ENCODE measurements around the gene TLN1. TPM values are rescaled to one million over a fixed set of nuclear protein-coding genes. Genes with fewer than 3 reads are reported as not detected.

The TLN1 gene
- total and polyA plus RNA-seq, 2 experiments from 2014 or later, result 198 to 527 TPM

- H3K4me2 ChIP-seq (ENCODE audit: unreplicated experiment), result no peak overlapping the region
- H3K27me3 ChIP-seq (replicated peaks; ENCODE audit: insufficient read depth), result no peaks in the 10 kb centered on the region
- no peaks in the 10 kb centered on the region for H3K9me3 ChIP-seq (ENCODE audit: low read depth)
- no peak overlapping the region for H2AFZ ChIP-seq
- no peak overlapping the region for H3K27ac ChIP-seq
- no peak overlapping the region for H3K4me3 ChIP-seq
- H4K20me1 ChIP-seq (ENCODE audit: insufficient read depth), result no peaks in the 10 kb centered on the region
- H3K79me2 ChIP-seq (ENCODE audit: insufficient read depth), result peaks cover 97% of the 10 kb centered on the region
- TF ChIP-seq EZH2 (IDR thresholded peaks at IDR 0.05; ENCODE audit: insufficient read depth, poor library complexity, severe bottlenecking), result no peak
- no peak for TF ChIP-seq EZH2phosphoT487 (IDR thresholded peaks at IDR 0.05; ENCODE audit: insufficient read depth, low read depth)
- no peaks in the 10 kb centered on the region for H3K9me2 ChIP-seq (ENCODE audit: insufficient read depth)
- H3K9ac ChIP-seq, result no peak overlapping the region
- 90% methylated on average over 14 of the region's 14 CpGs for whole genome bisulfite sequencing, 2 experiments (ENCODE audit: low coverage in 1 of 2, low lambda C conversion rate in 2 of 2, missing lambda C conversion rate in 2 of 2)
- in situ Hi-C loops (cut with MboI), result loop anchor here (25.0 kb wide), 1 partner anchor 105 kb away; the partner anchor contains the start of genes CD72 and TESK1
- peaks cover 66% of the 10 kb centered on the region for H3F3A ChIP-seq (ENCODE audit: insufficient read depth)
- DNase-seq, result no peak
- no peaks in the 10 kb centered on the region for H3K4me1 ChIP-seq (ENCODE audit: insufficient read depth)
- peaks cover 83% of the 10 kb centered on the region for H3K36me3 ChIP-seq (ENCODE audit: low read depth)
Observed at GRCh38 chr9:35717132-35717870, 14.7 kb downstream of the TLN1 start.

GRCh38 chr9:35716230-35716629, 15.8 kb downstream of the TLN1 start:
- TF ChIP-seq EZH2phosphoT487 (IDR thresholded peaks at IDR 0.05; ENCODE audit: insufficient read depth, low read depth) (no peak), EZH2 (IDR thresholded peaks at IDR 0.05; ENCODE audit: insufficient read depth, poor library complexity, severe bottlenecking) (no peak)
- H3K9me2 ChIP-seq (ENCODE audit: insufficient read depth), result no peaks in the 10 kb centered on the region
- H3K79me2 ChIP-seq (ENCODE audit: insufficient read depth), result peaks cover 91% of the 10 kb centered on the region
- H3K27me3 ChIP-seq (replicated peaks; ENCODE audit: insufficient read depth), result no peaks in the 10 kb centered on the region
- in situ Hi-C loops (cut with MboI), result loop anchor here (25.0 kb wide), 1 partner anchor 104 kb away; the partner anchor contains the start of genes CD72 and TESK1
- no peaks in the 10 kb centered on the region for H3K4me1 ChIP-seq (ENCODE audit: insufficient read depth)
- H3K4me2 ChIP-seq (ENCODE audit: unreplicated experiment), result no peak overlapping the region
- no peak overlapping the region; the same call in 1 of the 2 replicates for H3K9ac ChIP-seq
- peaks cover 63% of the 10 kb centered on the region for H3F3A ChIP-seq (ENCODE audit: insufficient read depth)
- H3K36me3 ChIP-seq (ENCODE audit: low read depth), result peaks cover 82% of the 10 kb centered on the region
- no peak overlapping the region for H2AFZ ChIP-seq
- H3K27ac ChIP-seq, result peak overlapping the region; percentile 8
- no peaks in the 10 kb centered on the region for H3K9me3 ChIP-seq (ENCODE audit: low read depth)
- no peaks in the 10 kb centered on the region for H4K20me1 ChIP-seq (ENCODE audit: insufficient read depth)
- WGBS, 2 experiments (ENCODE audit: low coverage in 1 of 2, low lambda C conversion rate in 2 of 2, missing lambda C conversion rate in 2 of 2), result 87 to 94% methylated on average over 4 of the region's 4 CpGs
- peak; percentile 34 for DNase-seq
- no peak overlapping the region for H3K4me3 ChIP-seq

DNA sequence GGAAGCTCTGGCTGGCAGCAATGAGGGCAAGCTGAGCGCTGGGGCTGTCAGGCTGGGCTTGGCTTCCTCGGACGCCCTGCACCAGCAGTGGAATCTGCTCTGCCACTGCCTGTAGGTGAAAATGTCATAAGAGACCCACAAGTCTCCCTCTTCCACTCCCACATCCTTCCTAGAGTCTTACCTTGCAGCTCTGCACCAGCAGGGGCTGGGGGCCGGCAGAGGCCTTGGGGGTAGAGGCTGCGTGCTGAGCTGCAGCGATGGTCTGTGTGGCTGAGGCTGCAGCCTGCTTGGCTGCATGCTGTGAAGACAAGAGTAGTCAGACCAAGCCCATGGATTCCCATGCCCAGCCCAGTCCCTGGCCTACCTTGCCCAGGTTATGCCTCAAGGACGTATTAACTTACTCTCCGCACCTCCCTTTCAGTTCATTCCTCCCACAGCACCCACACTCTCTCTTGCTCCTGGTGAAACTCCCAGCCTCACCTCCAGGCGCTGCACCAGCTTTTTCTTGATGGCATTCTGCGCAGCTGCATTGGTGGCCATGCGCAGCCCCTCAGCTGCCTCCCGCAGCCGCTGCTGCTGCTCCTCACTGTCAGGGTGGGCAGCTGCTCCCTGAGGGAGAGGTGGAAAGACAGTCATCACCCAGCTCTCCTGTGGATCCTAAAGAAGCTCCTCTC, 17.3 kb downstream of the TLN1 start:
- H3K9me3 ChIP-seq (ENCODE audit: low read depth), result no peaks in the 10 kb centered on the region
- no peak overlapping the region for H3K27ac ChIP-seq
- no peaks in the 10 kb centered on the region for H3K4me1 ChIP-seq (ENCODE audit: insufficient read depth)
- no peaks in the 10 kb centered on the region for H3K27me3 ChIP-seq (replicated peaks; ENCODE audit: insufficient read depth)
- no peak overlapping the region for H3K4me2 ChIP-seq (ENCODE audit: unreplicated experiment)
- H3F3A ChIP-seq (ENCODE audit: insufficient read depth), result peaks cover 49% of the 10 kb centered on the region
- H2AFZ ChIP-seq, result no peak overlapping the region
- TF ChIP-seq EZH2phosphoT487 (IDR thresholded peaks at IDR 0.05; ENCODE audit: insufficient read depth, low read depth), result no peak
- no peak for DNase-seq
- no peaks in the 10 kb centered on the region for H4K20me1 ChIP-seq (ENCODE audit: insufficient read depth)
- 91 to 94% methylated on average over 13 of the region's 13 CpGs for WGBS, 2 experiments (ENCODE audit: low coverage in 1 of 2, low lambda C conversion rate in 2 of 2, missing lambda C conversion rate in 2 of 2)
- peaks cover 80% of the 10 kb centered on the region for H3K36me3 ChIP-seq (ENCODE audit: low read depth)
- H3K4me3 ChIP-seq, result no peak overlapping the region
- in situ Hi-C loops (cut with MboI), result loop anchor here (25.0 kb wide), 1 partner anchor 102 kb away; the partner anchor contains the start of genes CD72 and TESK1
- no peak overlapping the region for H3K9ac ChIP-seq
- H3K79me2 ChIP-seq (ENCODE audit: insufficient read depth), result peaks cover 76% of the 10 kb centered on the region
- no peaks in the 10 kb centered on the region for H3K9me2 ChIP-seq (ENCODE audit: insufficient read depth)

- WGBS, 2 experiments (ENCODE audit: low coverage in 1 of 2, low lambda C conversion rate in 2 of 2, missing lambda C conversion rate in 2 of 2), result 95 to 99% methylated on average over 6 of the region's 6 CpGs
- Histone ChIP-seq H4K20me1 (ENCODE audit: insufficient read depth) (no peaks in the 10 kb centered on the region), H3F3A (ENCODE audit: insufficient read depth) (peaks cover 47% of the 10 kb centered on the region), H3K9ac (no peak overlapping the region), H3K4me2 (ENCODE audit: unreplicated experiment) (no peak overlapping the region), H3K9me3 (ENCODE audit: low read depth) (no peaks in the 10 kb centered on the region), H3K27me3 (replicated peaks; ENCODE audit: insufficient read depth) (no peaks in the 10 kb centered on the region), H3K36me3 (ENCODE audit: low read depth) (peaks cover 78% of the 10 kb centered on the region), H2AFZ (no peak overlapping the region), H3K27ac (no peak overlapping the region), H3K79me2 (ENCODE audit: insufficient read depth) (peaks cover 75% of the 10 kb centered on the region), H3K4me1 (ENCODE audit: insufficient read depth) (no peaks in the 10 kb centered on the region), H3K9me2 (ENCODE audit: insufficient read depth) (no peaks in the 10 kb centered on the region), H3K4me3 (no peak overlapping the region)
- no peak for DNase-seq
- in situ Hi-C loops (cut with MboI), result loop anchor here (25.0 kb wide), 1 partner anchor 102 kb away; the partner anchor contains the start of genes CD72 and TESK1
- no peak for TF ChIP-seq EZH2phosphoT487 (IDR thresholded peaks at IDR 0.05; ENCODE audit: insufficient read depth, low read depth)
- TF ChIP-seq EZH2 (IDR thresholded peaks at IDR 0.05; ENCODE audit: insufficient read depth, poor library complexity, severe bottlenecking), result no peak
Observed at GRCh38 chr9:35714123-35714522, 17.9 kb downstream of the TLN1 start.
